ENCODE results near the gene CFC1B. TPM values are rescaled to one million over a fixed set of nuclear protein-coding genes. Genes with fewer than 3 reads are reported as not detected.
"Not testable (repeated sequence)": the region's sequence is repeated elsewhere in the genome, so short reads cannot be mapped to it uniquely, and the experiment has no call there.

CFC1B gene
- not detected for total RNA-seq

DNA sequence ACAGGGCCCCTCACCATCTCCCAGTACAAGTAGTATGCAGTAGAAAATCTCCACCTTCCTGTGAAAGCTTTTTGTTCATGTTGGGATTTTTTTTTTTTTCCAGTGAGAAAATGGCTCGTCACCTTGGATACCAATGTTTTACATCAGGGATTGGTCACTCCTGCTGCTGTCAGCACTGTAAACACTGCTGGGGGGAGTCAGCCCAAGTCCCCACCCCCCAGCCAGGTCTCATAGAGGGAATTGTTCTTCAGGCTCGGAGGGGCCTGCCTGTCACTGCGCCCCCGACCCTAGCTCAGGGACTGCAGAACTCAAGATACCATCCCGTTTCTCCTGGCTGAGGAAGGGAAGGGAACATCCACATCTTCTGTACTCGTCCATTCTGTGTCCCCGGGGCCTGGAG lies at the start of gene CFC1B:
CFC1B (plus strand) TSS at position 231 of the 400 bp plus-strand sequence. CDS start 263 bp downstream, outside the sequence.
- H3K4me3 Mint-ChIP-seq, DNase-seq, H3K4me1 Mint-ChIP-seq, H3K27me3 Mint-ChIP-seq, H3K9me3 Mint-ChIP-seq, H3K27ac Mint-ChIP-seq, H3K36me3 Mint-ChIP-seq: not testable (repeated sequence)

DNA sequence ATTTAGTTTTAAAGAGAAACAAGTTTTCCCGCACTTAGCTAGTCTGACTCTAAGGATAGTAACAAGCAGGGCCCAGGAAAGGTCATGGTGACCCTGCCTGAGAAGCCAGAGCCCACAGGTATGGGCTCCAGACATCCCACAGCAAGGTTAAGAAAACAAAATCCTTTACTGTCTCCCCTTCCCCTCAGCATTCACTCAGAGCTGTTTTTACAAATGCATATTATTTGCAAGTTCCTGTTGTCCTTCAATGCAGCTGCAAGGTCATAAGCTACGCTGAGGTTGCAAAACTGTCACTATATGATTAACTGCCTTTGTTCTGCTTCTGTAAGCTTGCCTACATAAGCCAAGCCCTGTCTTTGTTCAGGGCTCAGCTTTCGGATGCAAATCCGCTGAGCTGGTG lies 29.9 kb upstream of the CFC1B start:
- H3K4me3 Mint-ChIP-seq, H3K4me1 Mint-ChIP-seq, H3K27ac Mint-ChIP-seq, H3K27me3 Mint-ChIP-seq, H3K36me3 Mint-ChIP-seq, H3K9me3 Mint-ChIP-seq, DNase-seq: not testable (repeated sequence)

DNA sequence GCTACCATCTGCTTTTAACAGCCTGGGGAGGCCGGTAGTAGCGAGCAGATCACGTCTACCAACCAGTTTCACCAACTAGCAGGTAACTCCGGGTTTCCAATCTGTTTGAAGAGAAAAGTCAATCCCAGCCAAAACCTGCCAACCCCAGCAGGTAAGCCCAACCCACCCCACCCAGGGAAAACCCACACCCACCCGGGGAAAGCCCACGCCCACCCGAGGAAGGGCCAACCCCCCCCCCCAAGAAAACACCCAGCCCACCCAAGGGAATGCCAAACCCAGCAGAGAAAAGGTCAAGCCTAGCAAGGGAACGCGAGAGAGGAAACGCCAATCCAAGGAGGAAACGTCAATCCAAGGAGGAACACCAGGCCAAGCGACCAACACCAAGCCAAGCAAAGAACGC lies 11.8 kb upstream of the CFC1B start, which contains the start of gene POTEI:
POTEI (minus strand) TSS at position 101 of the 400 bp plus-strand sequence; CDS start at position 8, 93 bp downstream.
- not testable (repeated sequence) for H3K27me3 Mint-ChIP-seq, H3K4me1 Mint-ChIP-seq, H3K36me3 Mint-ChIP-seq, H3K4me3 Mint-ChIP-seq, H3K27ac Mint-ChIP-seq, H3K9me3 Mint-ChIP-seq, DNase-seq

DNA sequence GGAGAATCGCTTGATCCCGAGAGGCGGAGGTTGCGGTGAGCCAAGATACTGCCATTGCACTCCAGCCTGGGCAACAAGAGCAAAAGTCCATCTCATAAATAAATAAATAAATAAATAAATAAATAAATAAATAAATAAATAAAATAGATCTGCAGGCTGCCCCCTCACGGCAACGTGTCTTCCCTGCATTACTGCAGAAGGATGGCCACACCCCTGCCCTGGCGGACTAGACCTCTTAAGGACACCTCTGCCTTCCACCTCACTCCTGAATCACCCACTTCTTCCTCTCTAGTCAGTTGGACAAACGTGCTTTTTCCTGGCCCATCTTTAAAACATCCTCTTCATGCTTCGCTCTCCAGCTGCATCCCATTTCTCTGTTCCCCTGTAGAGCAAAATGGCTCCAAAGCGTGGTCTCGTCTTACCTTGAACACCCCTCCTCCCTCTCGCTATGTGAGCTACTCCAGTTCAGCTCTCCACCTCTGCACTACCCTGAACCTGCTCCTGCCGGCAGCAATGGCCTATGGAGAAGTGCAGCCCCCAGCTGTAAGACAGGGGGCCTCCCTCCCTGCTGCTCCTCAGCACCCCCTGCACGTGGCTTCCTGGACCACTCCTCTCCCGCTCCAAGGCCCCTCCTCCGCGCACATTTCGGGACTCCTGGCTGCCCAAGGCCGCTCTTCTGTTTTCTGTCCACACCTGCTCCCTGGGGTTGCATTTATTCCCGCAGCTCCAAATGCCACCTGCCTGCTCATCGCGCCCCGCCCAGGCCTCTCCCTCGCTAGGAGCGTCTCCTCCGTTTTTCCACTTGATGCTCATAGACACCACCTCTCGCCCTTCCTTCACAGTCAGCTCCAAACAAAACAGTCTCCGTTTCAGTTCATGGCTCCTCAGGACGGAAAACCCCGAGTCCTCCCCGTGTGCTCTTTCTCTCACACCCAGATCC lies 9.9 kb upstream of the CFC1B start:
- DNase-seq, H3K27me3 Mint-ChIP-seq, H3K36me3 Mint-ChIP-seq, H3K4me3 Mint-ChIP-seq, H3K9me3 Mint-ChIP-seq, H3K27ac Mint-ChIP-seq, H3K4me1 Mint-ChIP-seq: not testable (repeated sequence)

DNA sequence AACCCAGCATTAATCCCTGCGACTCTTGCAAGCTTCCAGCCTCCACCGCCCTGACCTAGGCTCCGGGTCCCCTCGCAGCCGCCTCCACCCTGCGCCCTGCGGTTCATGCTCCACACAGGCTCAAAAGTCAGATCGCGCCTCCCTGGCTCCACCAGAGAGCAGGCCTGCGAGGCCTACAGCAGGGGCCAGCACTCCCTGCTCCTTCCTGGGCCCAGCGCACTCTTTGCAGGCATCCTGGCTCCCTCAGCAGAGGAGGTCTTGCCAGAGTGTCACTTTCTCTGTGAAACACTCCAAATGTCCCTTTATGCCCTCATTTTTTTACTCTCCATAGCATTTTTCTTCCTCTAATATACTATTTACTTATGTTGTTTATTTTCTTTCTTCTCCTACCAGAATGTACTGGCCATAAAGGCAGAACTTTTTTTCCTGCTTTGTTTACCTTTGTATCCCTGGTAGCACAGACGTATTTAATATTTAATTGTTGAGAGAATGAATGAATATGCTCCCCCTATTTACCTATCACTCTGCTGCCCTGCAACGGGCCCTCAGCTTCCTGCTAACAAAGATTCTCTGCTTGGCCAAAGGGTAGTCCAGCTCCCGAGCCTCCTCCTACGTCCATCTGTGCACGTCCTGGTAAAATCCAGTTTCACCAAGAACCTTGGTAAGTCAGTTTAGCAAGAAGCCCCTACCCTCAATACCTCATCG lies 9.1 kb upstream of the CFC1B start:
- H3K4me3 Mint-ChIP-seq, H3K4me1 Mint-ChIP-seq, H3K27ac Mint-ChIP-seq, H3K9me3 Mint-ChIP-seq, H3K27me3 Mint-ChIP-seq, DNase-seq, H3K36me3 Mint-ChIP-seq: not testable (repeated sequence)

DNA sequence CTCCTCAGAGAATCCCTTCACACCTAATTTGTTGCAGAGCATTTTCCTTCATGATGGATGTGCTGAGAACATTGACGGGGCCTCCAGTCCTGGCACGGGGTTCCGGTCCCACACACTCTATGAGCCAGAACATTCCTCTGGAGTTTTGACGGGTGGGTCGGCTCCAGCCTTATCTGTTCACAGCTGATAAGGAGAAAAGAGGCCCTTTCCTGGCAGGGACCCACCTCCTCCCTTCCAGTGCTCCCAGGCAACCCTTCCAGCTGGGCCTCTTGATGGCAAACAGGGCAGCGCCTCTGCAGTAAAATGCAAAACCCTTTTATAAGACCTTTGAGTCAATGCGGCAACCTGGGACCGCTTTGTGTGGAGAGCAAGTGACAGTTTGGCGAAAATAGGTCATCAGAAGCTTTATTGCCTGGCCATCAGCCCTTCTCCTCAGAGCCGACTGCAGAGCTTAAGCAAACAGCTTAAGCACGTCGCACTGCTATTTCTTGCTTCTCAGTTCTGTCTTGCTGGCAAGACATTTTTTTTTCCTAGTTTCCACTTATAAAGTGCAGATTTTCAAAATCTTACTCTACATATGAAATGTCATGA lies 2.4 kb upstream of the CFC1B start:
- H3K27ac Mint-ChIP-seq, DNase-seq, H3K4me3 Mint-ChIP-seq, H3K9me3 Mint-ChIP-seq, H3K36me3 Mint-ChIP-seq, H3K4me1 Mint-ChIP-seq, H3K27me3 Mint-ChIP-seq: not testable (repeated sequence)

DNA sequence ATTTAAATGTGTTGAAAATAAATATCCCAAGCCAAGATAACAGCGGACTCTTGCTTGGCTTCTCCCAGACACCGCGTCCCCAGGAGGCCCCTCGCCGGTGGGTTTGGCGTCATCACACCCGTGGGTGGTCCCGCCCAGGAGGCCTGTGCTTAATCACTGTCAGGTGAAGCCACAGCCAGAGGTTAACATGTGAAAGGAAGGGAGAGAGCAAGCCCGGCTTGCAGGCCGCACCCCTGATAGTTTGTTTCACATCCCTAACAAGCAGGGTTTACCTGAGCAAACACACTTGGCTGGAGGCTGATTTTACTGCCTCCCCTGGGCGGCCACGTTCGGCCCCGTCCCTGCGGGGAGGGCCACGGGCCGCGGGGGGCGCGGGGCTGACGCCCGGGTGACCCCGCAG lies 1.4 kb downstream of the CFC1B start:
- not testable (repeated sequence) for H3K36me3 Mint-ChIP-seq, H3K9me3 Mint-ChIP-seq, H3K27me3 Mint-ChIP-seq, H3K27ac Mint-ChIP-seq, H3K4me3 Mint-ChIP-seq, H3K4me1 Mint-ChIP-seq, DNase-seq

DNA sequence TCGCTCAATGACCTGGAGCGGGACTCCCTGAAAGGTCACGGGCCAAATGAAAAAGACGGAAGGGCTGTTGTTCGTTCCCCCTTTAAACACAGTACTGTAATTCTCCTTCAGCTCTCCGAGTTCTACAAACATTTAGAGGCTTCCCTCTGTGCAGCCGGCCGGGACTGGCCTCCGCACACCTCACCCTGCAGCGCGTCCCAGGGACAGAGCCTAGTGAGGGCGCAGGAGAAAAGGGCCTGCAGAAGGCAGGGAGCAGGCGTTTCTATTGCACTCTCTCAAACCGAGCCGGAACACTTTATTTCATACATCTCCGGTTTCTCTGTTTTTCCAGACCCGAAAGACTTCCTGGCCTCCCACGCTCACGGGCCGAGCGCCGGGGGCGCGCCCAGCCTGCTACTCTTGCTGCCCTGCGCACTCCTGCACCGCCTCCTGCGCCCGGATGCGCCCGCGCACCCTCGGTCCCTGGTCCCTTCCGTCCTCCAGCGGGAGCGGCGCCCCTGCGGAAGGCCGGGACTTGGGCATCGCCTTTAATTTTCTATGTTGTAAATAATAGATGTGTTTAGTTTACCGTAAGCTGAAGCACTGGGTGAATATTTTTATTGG lies 6.4 kb downstream of the CFC1B start:
- DNase-seq, H3K36me3 Mint-ChIP-seq, H3K27me3 Mint-ChIP-seq, H3K4me1 Mint-ChIP-seq, H3K9me3 Mint-ChIP-seq, H3K4me3 Mint-ChIP-seq, H3K27ac Mint-ChIP-seq: not testable (repeated sequence)

DNA sequence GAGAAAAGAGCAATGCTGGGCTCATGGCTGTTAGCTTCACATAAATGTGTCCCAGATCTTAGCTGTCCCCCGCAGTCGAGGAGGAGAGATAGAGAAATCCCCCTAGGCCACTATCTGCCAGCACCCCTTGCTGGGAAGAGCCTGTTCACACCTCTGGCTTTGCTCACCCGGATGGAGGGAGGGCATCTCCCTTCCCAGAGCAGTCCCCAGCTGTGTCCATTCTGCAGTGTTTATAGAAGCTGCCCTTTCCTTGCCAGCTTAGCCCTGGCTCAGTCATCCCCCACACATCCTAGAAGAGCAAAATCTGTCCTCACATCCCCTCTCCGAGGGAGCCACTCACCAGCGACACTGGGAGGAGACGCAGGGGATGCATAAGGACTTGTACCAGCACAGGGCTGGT lies 8.5 kb downstream of the CFC1B start:
- H3K27ac Mint-ChIP-seq, H3K27me3 Mint-ChIP-seq, DNase-seq, H3K9me3 Mint-ChIP-seq, H3K4me1 Mint-ChIP-seq, H3K36me3 Mint-ChIP-seq, H3K4me3 Mint-ChIP-seq: not testable (repeated sequence)

DNA sequence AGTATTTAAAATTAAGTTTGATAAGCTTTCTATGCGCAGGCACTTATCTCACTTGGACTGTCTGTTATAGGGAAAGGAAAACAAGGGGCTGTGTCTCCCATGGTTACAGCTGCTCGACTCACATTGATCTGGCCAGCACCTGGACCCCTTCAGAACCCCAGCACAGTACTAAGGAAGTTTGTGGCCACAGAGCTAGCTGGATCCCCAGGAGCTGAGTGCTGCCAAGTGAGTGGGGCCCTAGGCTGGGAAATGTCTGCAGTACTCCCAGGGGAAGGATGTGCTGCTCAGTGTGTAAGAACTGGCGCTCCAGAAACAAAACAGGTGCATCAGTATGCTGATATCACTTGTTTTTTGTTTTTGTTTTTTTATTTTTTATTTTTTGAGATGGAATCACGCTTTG lies 9.2 kb downstream of the CFC1B start:
- H3K4me3 Mint-ChIP-seq, H3K27me3 Mint-ChIP-seq, H3K9me3 Mint-ChIP-seq, H3K27ac Mint-ChIP-seq, H3K4me1 Mint-ChIP-seq, DNase-seq, H3K36me3 Mint-ChIP-seq: not testable (repeated sequence)

DNA sequence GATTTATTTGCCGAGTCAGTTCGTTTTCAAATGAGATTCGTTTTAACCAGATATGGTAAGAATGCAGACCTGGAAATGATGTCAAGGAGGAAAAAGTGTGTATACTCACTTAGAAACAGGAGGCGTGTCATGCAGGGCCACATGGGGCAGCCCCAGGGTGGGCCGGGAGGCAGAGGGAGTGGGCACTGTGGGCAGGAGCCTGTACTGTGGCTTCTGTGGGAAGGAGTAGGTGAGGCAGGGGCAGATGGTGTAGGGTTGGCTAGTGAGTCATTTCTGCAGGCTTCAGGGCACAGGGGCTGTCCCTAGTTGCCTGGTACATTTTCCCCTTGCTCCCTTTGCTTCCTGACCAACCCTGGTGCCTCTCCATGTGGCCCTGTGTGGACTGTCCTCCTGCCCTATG lies 10.2 kb downstream of the CFC1B start:
- H3K27me3 Mint-ChIP-seq, H3K27ac Mint-ChIP-seq, DNase-seq, H3K9me3 Mint-ChIP-seq, H3K36me3 Mint-ChIP-seq, H3K4me3 Mint-ChIP-seq, H3K4me1 Mint-ChIP-seq: not testable (repeated sequence)

DNA sequence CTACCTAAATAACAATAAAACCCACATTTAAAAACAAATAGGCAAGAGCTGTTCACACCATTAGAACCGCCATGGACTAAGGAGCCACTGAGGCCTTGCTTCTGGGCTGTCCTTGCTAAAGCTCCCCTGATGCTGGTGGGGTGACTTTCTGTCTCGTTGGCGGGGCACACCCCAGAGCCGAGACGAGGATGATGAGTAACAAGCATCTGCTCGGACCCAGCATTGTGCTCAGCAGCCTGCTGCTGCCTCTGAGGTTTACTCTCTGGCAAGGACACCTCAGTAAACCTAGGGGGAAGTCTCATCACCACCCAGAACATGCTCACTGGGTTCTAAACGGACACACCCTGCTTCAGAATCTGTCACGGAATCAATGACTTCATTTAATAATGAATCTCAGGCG lies 10.7 kb downstream of the CFC1B start:
- H3K4me1 Mint-ChIP-seq, H3K27ac Mint-ChIP-seq, H3K4me3 Mint-ChIP-seq, H3K36me3 Mint-ChIP-seq, H3K27me3 Mint-ChIP-seq, DNase-seq, H3K9me3 Mint-ChIP-seq: not testable (repeated sequence)

DNA sequence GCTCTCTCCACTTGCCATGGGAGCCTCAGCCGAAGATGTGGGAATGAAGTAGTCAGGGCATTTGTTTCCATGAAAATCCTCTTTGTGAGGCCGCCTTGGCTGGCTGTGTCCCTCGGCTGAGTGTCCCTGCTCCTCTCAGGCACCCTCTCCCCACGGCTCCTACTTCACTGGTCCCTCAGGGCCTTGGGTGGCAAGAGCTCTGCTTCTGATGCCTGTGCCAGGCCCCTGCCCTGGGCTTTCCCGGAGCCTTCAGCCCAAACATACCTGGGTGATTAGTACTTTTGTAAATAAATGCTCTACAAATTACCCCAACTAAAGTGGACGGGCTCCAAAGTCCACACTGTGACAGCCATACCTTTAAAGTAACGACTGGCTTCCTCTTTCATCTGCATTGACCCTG lies 15.6 kb downstream of the CFC1B start:
- not testable (repeated sequence) for H3K27ac Mint-ChIP-seq, H3K4me3 Mint-ChIP-seq, H3K9me3 Mint-ChIP-seq, DNase-seq, H3K36me3 Mint-ChIP-seq, H3K27me3 Mint-ChIP-seq, H3K4me1 Mint-ChIP-seq

DNA sequence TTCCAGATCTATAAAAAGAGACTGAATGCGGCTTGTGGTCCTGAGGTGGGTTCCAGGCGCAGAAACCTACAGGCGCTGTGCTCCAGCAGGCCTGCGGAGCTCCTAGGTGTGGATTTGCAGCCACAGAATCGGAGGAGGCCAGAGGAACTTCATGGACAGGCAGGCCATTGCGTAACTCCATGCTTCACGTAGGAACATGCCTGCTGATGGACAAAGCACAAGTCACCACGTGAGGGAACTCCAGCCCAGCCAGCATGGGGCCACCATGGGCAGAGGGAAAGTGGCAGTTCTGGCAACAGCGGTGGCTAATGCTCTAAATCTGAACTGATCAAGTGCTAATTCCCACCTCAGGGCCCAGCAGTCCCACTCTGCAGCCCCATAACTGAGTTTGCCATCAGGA lies 17.2 kb downstream of the CFC1B start:
- H3K4me3 Mint-ChIP-seq, H3K4me1 Mint-ChIP-seq, DNase-seq, H3K27ac Mint-ChIP-seq, H3K27me3 Mint-ChIP-seq, H3K9me3 Mint-ChIP-seq, H3K36me3 Mint-ChIP-seq: not testable (repeated sequence)

DNA sequence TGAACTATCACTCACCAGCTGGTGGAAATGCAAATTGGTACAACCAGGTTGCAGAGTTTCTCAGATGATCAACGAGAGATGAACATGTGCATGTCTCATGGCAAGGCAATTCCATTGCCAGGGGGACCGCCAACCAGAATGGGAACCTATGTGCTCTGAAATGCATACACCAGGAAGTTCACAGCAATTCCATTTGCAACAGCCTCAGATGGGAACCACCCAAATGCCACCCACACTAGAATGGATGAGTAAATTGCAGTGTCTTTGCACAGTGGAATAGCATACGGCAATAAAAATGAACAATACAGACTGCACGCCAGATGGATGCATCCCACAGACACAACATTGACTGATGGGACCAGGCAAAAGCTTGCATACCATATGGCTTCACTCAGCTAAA lies 21.8 kb downstream of the CFC1B start:
- not testable (repeated sequence) for H3K4me3 Mint-ChIP-seq, H3K4me1 Mint-ChIP-seq, H3K27ac Mint-ChIP-seq, H3K27me3 Mint-ChIP-seq, H3K9me3 Mint-ChIP-seq, DNase-seq, H3K36me3 Mint-ChIP-seq
